Gastrocnemius medialis (tissue), 4 donors: ENCODE measurements around the gene KCTD5. TPM values are rescaled to one million over a fixed set of nuclear protein-coding genes. Genes with fewer than 3 reads are reported as not detected.
A peak's percentile ranks its signal among the peaks of the same experiment; 100 is the strongest.

Experiments used
- ATAC-seq, 2 donors: fragments of 150-250 bp; one replicate each; pipeline ENCODE4 v1.9.1; 2016
- DNase-seq, 2 donors: peaks; one replicate each; pipeline ENCODE4 v3.0.0-alpha.2; 2019
- H3K27ac ChIP-seq, 4 donors: fragments of 200-600 bp; sonication (generic); 1 replicate in 1 of 4; 2 replicates in 3 of 4; pipeline ENCODE4 v1.5.1; 2016 to 2018; ENCODE audit warnings: mild to moderate bottlenecking in 2 of 4, moderate library complexity in 1 of 4
- H3K27me3 ChIP-seq, 3 donors: fragments of 200-600 bp; sonication (generic) in 2 of 3; 1 replicate in 1 of 3; 2 replicates in 2 of 3; pipeline versions ENCODE4 v1.5.1 to v1.6.0; 2016 to 2019; ENCODE audit warnings: mild to moderate bottlenecking in 1 of 3, moderate library complexity in 1 of 3
- H3K36me3 ChIP-seq, 2 donors: fragments of 200-600 bp; sonication (generic) in 1 of 2; one replicate each; pipeline ENCODE4 v1.5.1; 2017 to 2018
- H3K4me1 ChIP-seq, 2 donors: fragments of 200-600 bp; sonication (generic) in 1 of 2; one replicate each; pipeline ENCODE4 v1.5.1; 2016 to 2017; ENCODE audit warnings: mild to moderate bottlenecking in 2 of 2
- H3K4me3 ChIP-seq, 4 donors: fragments of 200-600 bp; sonication (generic) in 3 of 4; 1 replicate in 1 of 4; 2 replicates in 3 of 4; pipeline ENCODE4 v1.5.1; 2016 to 2019; ENCODE audit warnings: mild to moderate bottlenecking in 2 of 4
- H3K9me3 ChIP-seq, 3 donors: fragments of 200-600 bp; sonication (generic) in 2 of 3; 1 replicate in 1 of 3; 2 replicates in 2 of 3; pipeline ENCODE4 v1.5.1; 2016 to 2019
- CTCF ChIP-seq, 5 experiments: fragments of 450-650 bp in 3 of 5; fragments of 200-600 bp in 2 of 5; sonication (generic) in 2 of 5; IDR thresholded peaks in 4 of 5; conservative IDR thresholded peaks in 1 of 5; 1 replicate in 4 of 5; 2 replicates in 1 of 5; pipeline ENCODE4 v1.5.1; 2016 to 2019; ENCODE audit warnings: antibody characterized with exemption in 5 of 5, mild to moderate bottlenecking in 3 of 5, moderate library complexity in 3 of 5
- POLR2A ChIP-seq, 2 donors: fragments of 450-650 bp; IDR thresholded peaks; one replicate each; pipeline ENCODE4 v1.6.1; 2017; ENCODE audit warnings: antibody characterized with exemption in 2 of 2, mild to moderate bottlenecking in 2 of 2, moderate library complexity in 2 of 2
- in situ Hi-C, 4 donors: fragments of 200-750 bp; cut with MboI; loops; one replicate each; pipeline versions ENCODE4 v1.15.0 to v1.8.0; 2017; ENCODE audit warnings: low sequenced_read_pairs in 4 of 4
- intact Hi-C: fragments of 100-400 bp; cut with DNase I; formaldehyde crosslinking; loops from one replicate; pipeline ENCODE4 v1.15.1; 2023; ENCODE audit warnings: low total_unique reads
- total RNA-seq, 4 donors: library from RNA; depleted of rRNA; stranded (reverse); fragments of >200 nt; gene quantifications; one replicate each; pipeline versions ENCODE4 v1.1.0 to v1.2.3, GENCODE V29; 2016

KCTD5 gene
- total RNA-seq, 4 donors from 2014 or later = 13.6 to 23.8 (median 14.7) TPM

DNA sequence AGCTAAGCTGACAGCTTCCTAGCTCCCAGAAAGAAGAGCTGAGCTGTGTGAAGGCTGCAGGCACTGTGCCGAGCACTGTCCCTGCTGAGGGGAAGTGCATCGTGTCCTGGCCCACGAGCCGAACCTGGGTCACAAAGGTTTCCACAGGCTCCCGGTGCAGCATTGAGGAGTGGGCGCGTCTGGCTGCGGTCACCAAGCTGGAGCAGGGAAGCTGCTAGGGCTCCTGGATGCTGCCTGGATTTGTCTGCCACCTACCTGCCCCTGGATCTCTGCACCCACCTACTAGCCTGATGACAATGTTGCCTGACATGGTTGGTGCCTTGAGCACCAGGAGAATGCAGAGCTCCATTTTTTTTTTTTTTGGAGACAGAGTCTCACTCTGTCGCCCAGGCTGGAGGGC, 63.6 kb downstream of the KCTD5 start:
- TF ChIP-seq CTCF (IDR thresholded peaks at IDR 0.05 in 4 of 5, conservative IDR thresholded peaks at IDR 0.05 in 1 of 5) = no peak
- TF ChIP-seq POLR2A (IDR thresholded peaks at IDR 0.05) = no peak
- no peak overlapping the region for H3K4me3 ChIP-seq
- peaks cover 0 to under 1% of the 10 kb centered on the region in 2 donors for H3K36me3 ChIP-seq
- no peak for DNase-seq
- no peak overlapping the region for H3K27ac ChIP-seq
- intact Hi-C loops (no loop called here), in situ Hi-C loops (no loop called here)
- ATAC-seq = no peak
- H3K27me3 ChIP-seq = no peaks in the 10 kb centered on the region
- H3K9me3 ChIP-seq = no peaks in the 10 kb centered on the region
- peaks cover 0 to 2% of the 10 kb centered on the region in 2 donors for H3K4me1 ChIP-seq

GRCh38 chr16:2748757-2749455, 66.6 kb downstream of the KCTD5 start:
- Histone ChIP-seq H3K4me3 (no peak overlapping the region), H3K36me3 (peaks cover 0 to 5% of the 10 kb centered on the region in 2 donors), H3K27ac (no peak overlapping the region), H3K9me3 (no peaks in the 10 kb centered on the region), H3K4me1 (peaks cover 8 to 13% of the 10 kb centered on the region in 2 donors), H3K27me3 (no peaks in the 10 kb centered on the region)
- DNase-seq = no peak
- in situ Hi-C loops (no loop called here), intact Hi-C loops (no loop called here)
- no peak for ATAC-seq
- TF ChIP-seq POLR2A (IDR thresholded peaks at IDR 0.05) (no peak), CTCF (IDR thresholded peaks at IDR 0.05 in 4 of 5, conservative IDR thresholded peaks at IDR 0.05 in 1 of 5) (no peak)

GRCh38 chr16:2749476-2749875, 67.2 kb downstream of the KCTD5 start:
- no peak for DNase-seq
- in situ Hi-C loops = no loop called here

GRCh38 chr16:2749936-2750335, 67.6 kb downstream of the KCTD5 start:
- Histone ChIP-seq H3K4me3 (no peak overlapping the region), H3K9me3 (no peaks in the 10 kb centered on the region), H3K27ac (no peak overlapping the region), H3K4me1 (peaks cover 17 to 23% of the 10 kb centered on the region in 2 donors), H3K27me3 (no peaks in the 10 kb centered on the region), H3K36me3 (peaks cover 0 to 5% of the 10 kb centered on the region in 2 donors)
- in situ Hi-C loops = no loop called here
- DNase-seq (no peak), ATAC-seq (no peak)
- TF ChIP-seq POLR2A (IDR thresholded peaks at IDR 0.05) (no peak), CTCF (IDR thresholded peaks at IDR 0.05 in 4 of 5, conservative IDR thresholded peaks at IDR 0.05 in 1 of 5) (no peak)
- intact Hi-C loops = loop anchor here (5.0 to 10.0 kb wide), 4 partner anchors 55 to 482 kb away; partner anchors contain the start of genes CEMP1 and FLYWCH1

More at GRCh38 chr16:2749476-2749875, 67.2 kb downstream of the KCTD5 start:
- TF ChIP-seq POLR2A (IDR thresholded peaks at IDR 0.05) = no peak
- Histone ChIP-seq H3K36me3 (peaks cover 0 to 5% of the 10 kb centered on the region in 2 donors), H3K4me3 (no peak overlapping the region), H3K27ac (no peak overlapping the region), H3K9me3 (no peaks in the 10 kb centered on the region), H3K27me3 (no peaks in the 10 kb centered on the region), H3K4me1 (peaks cover 13 to 18% of the 10 kb centered on the region in 2 donors)
- ATAC-seq = no peak
- intact Hi-C loops = no loop called here

GRCh38 chr16:2751577-2752034, 69.3 kb downstream of the KCTD5 start:
- Histone ChIP-seq H3K27ac (peak overlapping the region; percentile 90 to 100 (median 97)), H3K36me3 (peaks cover 0 to 5% of the 10 kb centered on the region in 2 donors), H3K9me3 (no peaks in the 10 kb centered on the region), H3K4me3 (peak overlapping the region; percentile 83 to 96 (median 88)), H3K27me3 (no peaks in the 10 kb centered on the region), H3K4me1 (peaks cover 34 to 40% of the 10 kb centered on the region in 2 donors)
- DNase-seq (peak in 1 of 2 donors; percentile 36), ATAC-seq (no peak)
- in situ Hi-C loops (no loop called here), intact Hi-C loops (loop anchor here (1.0 to 10.0 kb wide), 8 partner anchors 26 to 481 kb away; partner anchors contain the start of genes CEMP1, ELOB, FLYWCH1 and PKMYT1)
- TF ChIP-seq POLR2A (IDR thresholded peaks at IDR 0.05) (no peak), CTCF (IDR thresholded peaks at IDR 0.05 in 4 of 5, conservative IDR thresholded peaks at IDR 0.05 in 1 of 5) (no peak)
